OCI-LY7 (cell line): ENCODE measurements around the gene SH3BP5L.

Source experiments
- CTCF ChIP-seq: fragments of 200-600 bp; sonication (generic); conservative IDR thresholded peaks from 2 replicates; pipeline ENCODE4 v1.5.1; 2014; ENCODE audit warnings: mild to moderate bottlenecking, antibody characterized with exemption, low read length, moderate library complexity, mixed read lengths
- EZH2phosphoT487 ChIP-seq: fragments of 200-600 bp; sonication (generic); IDR thresholded peaks from 2 replicates; pipeline ENCODE4 v1.6.1; 2018; ENCODE audit warnings: low read depth, borderline replicate concordance, mild to moderate bottlenecking, mixed run types, antibody characterized with exemption, low read length, moderate library complexity, mixed read lengths

GRCh38 chr1:248788327-248788726 lies 37.4 kb downstream of the SH3BP5L start:
- TF ChIP-seq CTCF (no peak), EZH2phosphoT487 (no peak)
